Motor neuron (in vitro differentiated cells): ENCODE measurements around the gene EARS2. TPM values are rescaled to one million over a fixed set of nuclear protein-coding genes. Genes with fewer than 3 reads are reported as not detected.

Experiments
- ATAC-seq, 8 experiments: fragments of 200-7000 bp; cut with Tn5 transposase; replicated peaks in 6 of 8; 2 replicates each; pipeline ENCODE4 v1.8.0; 2021; ENCODE audit warnings: mild to moderate bottlenecking in 8 of 8, moderate library complexity in 8 of 8
- H3K27ac ChIP-seq, 2 donors: fragments of 250-450 bp; sonication (Bioruptor Pico); 2 replicates each; pipeline ENCODE4 v1.9.0; 2021; ENCODE audit warnings: antibody characterized with exemption in 2 of 2, mild to moderate bottlenecking in 2 of 2, moderate library complexity in 1 of 2
- H3K4me1 ChIP-seq, 2 donors: fragments of 250-450 bp; sonication (Bioruptor Pico); replicated peaks in 1 of 2; 2 replicates each; pipeline ENCODE4 v1.6.1; 2021; ENCODE audit warnings: antibody characterized with exemption in 2 of 2, mild to moderate bottlenecking in 2 of 2, moderate library complexity in 1 of 2
- H3K4me3 ChIP-seq, 5 donors: fragments of 250-450 bp; sonication (Bioruptor Pico); 2 replicates each; pipeline ENCODE4 v1.9.0; 2021; ENCODE audit warnings: antibody characterized with exemption in 5 of 5, mild to moderate bottlenecking in 5 of 5, moderate library complexity in 4 of 5
- WGBS, 10 experiments: fragments of 450-650 bp; shearing (Covaris generic); methylation state at CpG; one replicate each; pipeline ENCODE4 v1.0.0; 2022; 5-methylcytosine and 5-hydroxymethylcytosine counted together
- in situ Hi-C, 9 experiments: fragments of 400-800 bp; cut with MboI; loops; one replicate each; pipeline ENCODE4 v1.15.0; 2021; ENCODE audit warnings: low sequenced_read_pairs in 9 of 9, low pct_unique_long_range_greater_than_20kb in 2 of 9; ENCODE audit not compliant: unreplicated experiment in 9 of 9
- total RNA-seq, 8 experiments: library from RNA; unstranded; fragments of 300-600 nt; gene quantifications; 2 replicates each; pipeline versions ENCODE4 v1.2.3 to v1.2.4, GENCODE V29; 2022

EARS2 gene
- total RNA-seq, 8 experiments from 2014 or later: 15.2 to 40.6 (median 26.4) TPM

GRCh38 chr16:23476289-23476688 lies 80.9 kb downstream of the EARS2 start:
- H3K4me3 ChIP-seq: no peak overlapping the region
- ATAC-seq: no peak
- no peak overlapping the region for H3K27ac ChIP-seq
- H3K4me1 ChIP-seq: no peaks in the 10 kb centered on the region
- in situ Hi-C loops: loop anchor here in 1 of 9 experiments (25.0 kb wide), 1 partner anchor 89 kb away; no protein-coding TSS in a partner anchor
- WGBS, 10 experiments: 90 to 100% (median 100%) methylated on average over 1 of the region's 1 CpG; no CpG with 5 or more reads in 2 of the 10 experiments

Other genes starting within 250 kb of the EARS2 start
- gene COG7, start 104.2 kb downstream of the EARS2 start, total RNA-seq: 10 to 100 TPM in 5 of 8 experiments, 1 to 10 TPM in 3; 7.2 to 29.6 (median 10.8) TPM
- gene GGA2, start 46.9 kb downstream of the EARS2 start, total RNA-seq: 10 to 100 TPM; 14.3 to 50.0 (median 19.8) TPM
- 10 to 100 TPM; 43.7 to 72.5 (median 60.3) TPM for gene UBFD1, start 377 bp upstream of the EARS2 start, total RNA-seq
- 100 to 1,000 TPM in 7 of 8 experiments, 10 to 100 TPM in 1; 91.2 to 165 (median 130) TPM for gene NDUFAB1, start 39.0 kb upstream of the EARS2 start, total RNA-seq
- gene PALB2, start 84.0 kb upstream of the EARS2 start, total RNA-seq: 10 to 100 TPM in 5 of 8 experiments, 1 to 10 TPM in 3; 7.3 to 20.5 (median 13.2) TPM
- gene DCTN5, start 84.1 kb upstream of the EARS2 start, total RNA-seq: 10 to 100 TPM; 35.5 to 58.2 (median 44.9) TPM
- gene PLK1, start 121.5 kb upstream of the EARS2 start, total RNA-seq: 10 to 100 TPM in 3 of 8 experiments, 1 to 10 TPM in 4, under 1 TPM in 1; 0.92 to 70.2 (median 4.3) TPM
- gene ERN2, start 155.9 kb upstream of the EARS2 start, total RNA-seq: 1 to 10 TPM in 3 of 8 experiments, under 1 TPM in 3, not detected in 2; 0.04 to 7.4 (median 1.4) TPM
- 1 to 10 TPM in 2 of 8 experiments, under 1 TPM in 1, not detected in 5; 0.19 to 5.5 (median 2.9) TPM for gene CHP2, start 197.7 kb upstream of the EARS2 start, total RNA-seq